Epidermal melanocyte (primary cell): Measurements from ENCODE around the gene FAM221B.

Experiments used
- DNase-seq: peaks from one replicate; pipeline ENCODE4 v3.0.0; 2011; ENCODE audit warnings: low spot score; ENCODE audit not compliant: insufficient read length

The FAM221B gene

DNA sequence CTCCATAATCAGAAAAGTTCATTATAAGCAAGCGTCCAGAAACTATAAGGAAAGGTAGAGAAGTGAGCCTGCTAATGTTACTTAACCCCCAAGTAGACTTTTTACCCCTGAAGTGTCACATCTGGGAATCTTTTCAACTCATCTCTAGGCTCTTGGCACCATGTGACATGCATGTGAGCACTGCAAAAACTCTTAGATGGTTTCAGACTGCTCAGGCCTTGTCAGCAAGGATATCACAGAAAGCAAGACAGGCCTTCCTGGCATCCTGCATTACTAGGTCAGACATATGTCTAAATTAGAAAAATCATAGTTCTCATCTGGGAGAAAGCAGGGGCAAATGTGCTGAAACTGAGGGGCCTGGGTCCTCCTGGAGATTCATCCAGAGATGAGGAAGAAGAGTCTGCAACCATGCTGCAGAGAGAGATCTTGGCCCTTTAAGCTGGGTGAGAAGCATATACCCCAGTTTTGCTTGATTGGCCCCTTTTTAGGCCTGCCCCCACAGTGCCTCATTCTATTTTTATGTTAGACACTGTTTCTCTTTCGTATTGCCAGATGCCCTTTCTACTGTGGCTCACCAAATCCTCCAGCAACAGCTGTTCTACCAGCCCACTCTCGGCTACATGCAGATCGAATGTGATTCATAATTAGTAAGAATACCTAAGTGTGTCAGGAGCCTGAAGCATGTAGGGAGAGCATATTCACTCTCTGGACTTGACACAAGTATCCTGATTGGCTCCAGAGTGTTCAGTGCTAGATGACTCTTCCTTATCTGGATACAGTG lies 19.4 kb upstream of the FAM221B start:
- peak; percentile 57 for DNase-seq

DNA sequence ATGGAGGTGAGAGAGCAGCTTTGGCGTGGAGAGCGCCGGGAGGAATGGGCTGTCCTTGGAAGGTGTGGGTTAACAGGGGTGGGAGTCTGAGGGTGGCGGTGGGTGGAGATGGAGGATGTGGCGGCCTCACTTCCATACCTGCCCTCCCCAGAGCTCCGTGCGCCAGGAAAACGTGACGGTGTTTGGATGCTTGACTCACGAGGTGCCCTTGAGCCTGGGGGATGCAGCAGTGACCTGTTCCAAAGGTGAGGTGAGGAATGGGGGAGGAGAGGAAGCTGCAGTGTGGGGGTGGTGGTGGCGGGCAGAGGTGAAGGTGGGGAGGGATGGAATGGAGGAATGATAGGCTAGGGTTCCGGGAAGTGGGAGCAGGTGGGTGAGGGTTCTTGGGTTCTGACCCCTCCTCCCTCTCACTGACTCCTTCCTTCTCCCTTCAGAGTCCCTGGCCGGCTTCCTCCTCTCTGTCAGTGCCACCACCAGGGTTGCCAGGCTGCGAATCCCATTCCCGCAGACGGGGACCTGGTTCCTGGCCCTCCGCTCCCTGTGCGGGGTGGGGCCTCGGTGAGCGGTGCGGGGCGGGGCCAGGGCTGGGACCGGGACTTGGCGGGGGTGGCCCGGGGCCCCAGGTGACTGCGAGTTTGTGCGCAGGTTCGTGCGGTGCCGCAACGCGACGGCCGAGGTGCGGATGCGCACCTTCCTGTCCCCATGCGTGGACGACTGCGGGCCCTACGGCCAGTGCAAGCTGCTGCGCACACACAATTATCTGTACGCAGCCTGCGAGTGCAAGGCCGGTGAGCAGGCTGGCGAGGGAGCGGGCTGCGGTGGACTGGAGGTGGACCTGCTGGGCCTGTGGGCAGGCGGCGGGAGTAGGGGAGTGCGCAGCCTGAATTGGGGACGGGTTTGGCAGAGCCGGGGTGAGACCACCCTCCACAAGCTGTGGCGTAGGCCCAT lies 17.6 kb upstream of the FAM221B start:
- no peak for DNase-seq

DNA sequence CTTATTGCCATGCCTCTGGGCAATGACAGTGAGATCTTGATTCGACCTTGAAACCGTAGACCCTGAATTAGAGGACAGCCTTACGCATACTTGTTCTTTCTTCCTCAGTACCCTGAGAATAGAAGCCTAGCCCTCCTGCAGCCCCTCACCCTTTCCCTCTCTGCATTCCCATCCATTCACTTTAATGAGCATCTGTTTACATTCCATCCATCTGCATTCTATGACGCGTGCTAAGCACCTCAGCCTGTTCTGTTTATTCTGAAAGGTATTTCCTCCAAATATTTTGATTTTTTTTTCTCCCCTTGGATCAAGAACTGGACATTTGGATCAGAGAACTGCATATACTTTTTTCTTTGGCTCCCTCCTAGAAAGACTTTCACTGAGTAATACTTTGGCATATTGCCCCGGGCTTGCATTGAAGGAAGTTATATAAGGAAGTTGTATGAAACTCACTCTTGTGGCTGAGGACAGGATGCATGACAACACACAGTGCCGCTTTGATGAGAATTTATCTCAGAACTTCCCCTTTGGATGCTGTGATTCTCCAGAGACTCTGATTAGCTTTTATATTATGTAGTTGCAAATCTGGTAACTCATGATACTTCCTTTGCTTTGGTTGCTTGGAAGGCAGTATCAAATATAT lies 16.2 kb upstream of the FAM221B start:
- peak; percentile 94 for DNase-seq

DNA sequence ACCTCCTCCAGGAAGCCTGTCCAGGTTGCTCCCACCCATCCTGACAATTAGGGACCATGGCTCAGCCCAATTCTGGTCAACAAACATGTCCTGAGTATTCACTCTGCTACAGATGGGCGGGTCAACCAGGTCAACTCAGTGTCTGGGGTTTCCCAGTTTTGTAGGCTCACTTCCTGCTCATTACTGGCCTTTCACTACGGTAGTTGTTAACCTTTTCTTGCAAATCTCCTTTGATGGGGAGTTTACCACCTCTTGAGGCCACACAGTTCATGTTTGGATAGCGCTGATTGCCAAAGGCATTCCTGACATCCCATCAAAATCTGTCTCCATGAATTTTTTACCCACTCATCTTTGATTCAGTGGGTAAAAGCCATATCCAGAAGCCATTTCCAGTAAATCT lies 14.3 kb upstream of the FAM221B start:
- no peak for DNase-seq

DNA sequence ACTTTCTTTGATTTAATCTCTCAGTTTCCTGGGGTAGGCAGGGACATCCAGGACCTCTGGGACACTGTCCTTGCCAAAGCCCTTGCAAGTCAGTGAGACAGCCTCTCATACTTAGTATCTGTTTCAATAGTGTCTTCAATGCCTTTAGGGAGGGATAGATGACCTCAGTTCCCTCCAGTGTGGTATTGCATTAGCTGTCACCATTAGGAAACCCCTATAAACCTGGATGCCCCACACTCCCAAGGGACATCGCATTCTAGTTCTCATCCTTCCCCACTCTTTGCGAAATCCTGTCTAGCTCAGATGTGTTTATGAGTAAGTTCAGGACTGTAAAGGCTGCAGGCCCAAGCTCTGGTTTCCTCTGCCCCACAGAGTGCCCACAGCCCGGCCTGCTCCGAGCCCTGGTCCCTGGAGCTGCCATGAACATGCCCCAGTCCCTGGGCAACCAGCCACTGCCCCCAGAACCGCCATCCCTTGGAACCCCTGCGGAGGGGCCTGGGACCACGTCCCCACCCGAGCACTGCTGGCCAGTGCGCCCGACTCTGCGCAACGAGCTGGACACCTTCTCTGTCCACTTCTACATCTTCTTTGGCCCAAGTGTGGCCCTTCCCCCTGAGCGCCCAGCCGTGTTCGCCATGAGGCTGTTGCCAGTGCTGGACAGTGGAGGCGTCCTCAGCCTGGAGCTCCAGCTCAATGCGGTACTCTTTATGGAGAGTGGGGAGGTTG lies 13.7 kb upstream of the FAM221B start:
- DNase-seq = no peak

DNA sequence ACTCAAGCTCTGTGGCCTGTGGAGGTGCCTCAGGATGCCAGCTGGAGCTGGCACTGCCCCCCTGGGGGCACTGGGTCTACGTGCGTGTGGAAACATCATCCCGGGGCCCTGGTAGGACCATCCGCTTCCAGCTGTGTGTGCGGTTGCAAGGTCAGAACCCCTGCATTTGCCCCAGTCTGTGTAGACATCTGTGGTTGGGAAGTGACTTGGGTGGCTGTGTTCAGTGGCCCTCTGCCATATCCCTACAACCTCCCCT lies 13.0 kb upstream of the FAM221B start:
- no peak for DNase-seq

DNA sequence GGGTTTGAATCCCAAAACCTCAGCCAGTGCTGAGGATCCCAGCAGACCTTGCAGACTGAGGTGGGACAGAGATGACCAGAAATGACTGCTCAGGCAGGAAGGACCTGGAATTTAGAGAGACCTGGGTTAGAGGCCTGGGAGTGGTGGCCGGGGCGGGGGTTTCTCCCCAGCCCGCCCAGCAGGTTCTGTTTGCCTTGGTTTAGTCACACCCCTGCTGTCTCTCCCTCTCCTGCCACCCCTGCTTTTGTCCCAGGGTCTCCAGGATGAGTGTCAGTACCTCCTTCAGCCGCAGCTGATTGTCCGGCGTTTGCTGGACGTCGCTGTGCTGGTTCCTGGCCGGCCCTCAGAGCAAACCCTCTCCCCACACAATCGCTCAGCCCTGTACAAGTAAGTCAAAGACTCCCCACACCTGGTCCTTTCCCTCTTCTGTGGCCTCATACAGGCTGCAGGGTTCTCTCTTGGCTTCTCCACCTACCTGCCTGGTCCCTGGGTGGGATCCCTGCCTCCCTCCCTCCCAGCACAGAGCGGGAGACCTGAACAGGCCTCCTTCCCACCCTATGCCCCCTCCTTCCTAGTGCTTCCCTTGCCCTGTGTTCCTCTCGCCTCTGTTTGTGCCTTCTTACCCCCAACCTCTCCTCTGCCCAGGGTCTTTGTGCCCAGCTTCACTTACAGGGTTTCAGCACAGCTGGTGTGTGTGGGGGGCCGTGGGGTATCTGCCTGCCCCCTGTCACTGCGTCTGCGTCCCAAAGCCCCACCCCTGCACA lies 12.5 kb upstream of the FAM221B start:
- no peak for DNase-seq

DNA sequence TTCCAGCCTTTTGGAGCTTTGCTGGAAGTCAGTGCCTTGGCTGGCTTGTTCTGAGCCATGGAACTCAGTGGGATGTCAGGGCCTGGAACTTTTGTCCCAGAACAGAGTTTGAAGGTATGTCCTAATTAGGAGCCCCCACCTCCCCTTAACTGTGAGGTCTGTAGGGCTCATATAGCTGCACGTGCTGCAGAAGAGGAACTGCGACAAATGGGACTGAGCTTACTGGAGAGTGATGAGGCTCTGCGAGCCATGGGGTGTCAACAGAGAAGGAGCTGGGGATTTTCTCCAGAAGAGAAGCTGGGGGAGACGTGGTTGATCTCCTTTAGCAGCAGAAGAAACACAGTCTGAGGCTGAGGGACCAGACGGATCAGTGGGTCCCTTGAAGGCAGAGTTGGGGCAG lies 11.4 kb upstream of the FAM221B start:
- no peak for DNase-seq

DNA sequence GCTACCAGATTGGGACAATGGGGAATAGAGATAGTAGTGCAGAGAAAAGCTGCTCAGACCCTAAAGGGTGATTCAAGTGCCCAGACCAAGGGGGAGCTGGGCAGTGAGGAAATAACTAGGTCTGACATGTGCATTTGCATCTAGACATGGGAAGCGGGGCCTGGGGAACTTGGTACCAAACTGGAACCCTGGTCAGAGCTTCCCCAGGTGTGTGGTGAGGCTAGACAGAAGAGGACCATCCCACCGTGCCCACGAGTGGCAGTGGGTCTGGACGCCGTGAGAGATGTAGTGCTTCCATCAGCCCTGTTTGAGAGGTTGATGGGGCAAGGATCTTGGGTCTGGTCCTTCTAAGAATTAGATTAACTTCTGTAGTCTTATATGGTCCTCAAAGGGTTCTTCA lies 8.1 kb upstream of the FAM221B start:
- no peak for DNase-seq

DNA sequence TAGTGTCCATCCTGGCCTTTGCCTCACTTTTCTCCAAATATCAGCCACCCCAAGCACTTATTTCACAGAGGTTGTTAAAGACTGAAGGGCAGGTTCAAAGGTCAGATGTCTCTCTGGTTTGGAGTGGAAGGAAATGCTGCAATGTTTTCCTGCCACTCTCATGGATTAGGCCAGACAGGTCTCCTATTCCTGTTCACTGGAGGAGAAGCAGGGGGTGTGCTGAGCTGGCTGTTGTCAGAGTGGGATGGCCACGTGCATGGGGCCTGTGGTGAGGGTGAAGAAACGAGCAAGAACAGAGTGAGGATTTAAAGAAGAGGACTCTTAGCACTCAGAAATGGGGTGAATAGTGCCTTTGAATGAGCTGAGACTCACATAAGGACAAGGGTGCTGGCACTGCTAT lies 7.2 kb upstream of the FAM221B start:
- DNase-seq = no peak

DNA sequence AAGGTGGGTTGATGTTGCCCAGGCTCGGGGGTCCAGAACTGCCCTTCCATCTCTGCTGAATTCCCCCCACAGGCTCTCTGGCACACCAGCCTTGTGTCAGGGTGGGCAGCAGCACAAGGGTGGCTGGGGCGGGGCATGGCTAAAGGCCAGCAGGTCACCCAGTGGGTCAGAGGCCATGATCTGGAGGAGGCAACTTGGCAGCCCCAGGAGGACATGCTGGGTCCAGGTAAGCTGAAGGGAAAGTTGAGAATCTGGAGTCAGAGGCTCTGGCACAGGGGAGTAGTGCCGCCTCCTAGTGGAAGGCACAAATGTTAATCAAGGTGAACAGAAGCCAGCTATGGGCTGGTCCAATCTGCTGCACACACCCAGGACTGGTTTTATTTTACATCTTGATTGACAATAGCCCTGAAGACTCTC lies 6.7 kb upstream of the FAM221B start:
- no peak for DNase-seq

DNA sequence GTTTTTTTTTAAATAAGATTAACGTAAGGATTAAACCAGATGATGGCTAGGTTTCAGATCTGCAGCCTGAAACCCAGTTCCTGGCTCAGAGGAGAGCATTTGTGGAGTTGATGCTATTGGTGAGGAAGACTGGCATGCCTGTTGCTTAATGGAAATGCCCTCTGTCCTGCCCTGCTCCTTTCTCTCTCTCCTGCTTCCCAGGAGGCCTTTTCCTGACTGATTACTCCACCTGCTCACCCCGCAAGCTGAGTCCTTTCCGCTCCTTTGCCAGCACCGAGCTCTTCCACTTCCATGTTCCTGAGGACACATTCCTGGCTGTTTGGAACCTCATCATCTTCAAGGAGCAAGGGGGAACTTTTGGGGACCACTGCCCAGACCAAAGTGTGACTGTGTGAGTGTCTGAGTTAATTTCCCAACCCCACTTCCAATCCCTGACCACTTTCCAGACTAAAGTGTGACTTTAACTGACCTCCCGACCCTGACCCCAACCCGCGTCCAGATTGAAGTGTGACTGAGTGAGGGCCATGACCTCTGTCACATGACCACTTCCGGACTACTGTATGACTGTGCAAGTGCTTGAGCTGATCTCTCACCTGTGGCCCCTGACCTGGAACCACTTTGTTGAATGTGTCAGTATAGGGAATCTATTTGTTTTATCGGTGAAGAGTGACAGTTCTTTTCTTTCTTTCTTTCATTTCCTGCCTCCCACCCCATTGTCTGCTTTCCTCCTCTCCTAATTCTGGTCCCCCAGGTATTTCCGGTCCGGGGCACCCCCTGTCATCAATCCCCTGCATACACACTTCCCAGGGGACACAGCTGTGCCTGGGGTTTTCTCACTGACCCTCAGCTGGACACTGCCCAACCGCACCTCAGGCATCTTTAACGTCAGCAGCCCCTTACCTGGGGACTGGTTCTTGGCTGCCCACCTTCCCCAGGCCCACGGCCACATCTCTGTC lies 6.0 kb upstream of the FAM221B start:
- no peak for DNase-seq

DNA sequence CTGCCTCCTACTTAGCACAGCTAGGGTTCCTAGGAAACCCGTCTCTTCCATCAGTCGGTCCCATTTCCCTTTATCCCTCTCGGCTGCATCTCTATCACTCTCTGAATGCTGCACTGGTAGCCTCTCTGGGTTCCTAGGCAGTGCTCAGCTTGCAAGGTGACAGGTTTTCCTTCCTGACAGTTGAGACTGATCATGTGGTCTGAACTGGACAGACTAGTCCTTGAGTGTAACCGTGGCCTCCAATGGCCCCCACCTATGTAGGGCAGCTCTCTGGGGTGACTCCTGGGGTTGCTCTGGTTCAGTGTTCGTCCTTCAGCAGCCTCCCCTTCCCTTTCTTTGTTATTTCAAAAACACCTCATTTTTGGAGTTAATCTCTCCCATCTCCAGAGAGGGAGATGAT lies 4.3 kb upstream of the FAM221B start:
- DNase-seq = no peak

DNA sequence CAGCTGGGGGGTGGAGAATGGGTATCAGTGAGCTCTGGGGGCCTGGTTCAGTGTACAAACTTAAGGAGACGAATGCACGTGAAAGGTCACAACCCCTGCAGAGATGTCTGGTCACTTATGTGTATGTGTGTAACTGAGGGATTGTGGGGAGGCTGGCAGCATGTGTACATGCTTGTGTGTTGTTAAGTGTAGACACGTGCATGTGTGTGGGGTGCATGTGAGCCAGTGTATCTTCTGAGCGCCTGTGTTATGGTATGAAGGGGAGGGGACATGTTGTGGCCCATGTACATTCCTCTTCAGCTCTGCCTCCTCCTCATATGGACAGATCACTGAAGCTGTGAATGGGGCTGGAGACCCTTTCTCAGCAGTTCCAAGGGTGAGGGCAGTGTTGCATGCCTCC lies 2.5 kb upstream of the FAM221B start:
- DNase-seq = no peak

DNA sequence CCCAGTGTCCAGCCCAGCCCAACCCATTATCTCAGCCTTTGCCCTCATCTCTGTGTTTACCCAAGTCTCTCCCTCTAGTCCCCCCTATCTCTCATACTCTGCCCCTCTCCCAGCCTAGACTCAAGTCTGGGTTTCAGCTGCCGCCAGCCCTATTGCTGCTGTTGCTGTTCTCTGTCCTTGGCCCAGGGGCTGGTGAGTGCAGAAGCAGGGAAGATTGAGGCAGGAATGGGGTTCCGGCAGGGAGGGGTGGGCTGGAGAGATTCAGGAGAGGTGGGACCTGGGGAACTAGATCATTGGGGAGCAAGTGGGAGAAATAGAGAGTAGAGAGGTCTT lies 1.2 kb upstream of the FAM221B start:
- no peak for DNase-seq

DNA sequence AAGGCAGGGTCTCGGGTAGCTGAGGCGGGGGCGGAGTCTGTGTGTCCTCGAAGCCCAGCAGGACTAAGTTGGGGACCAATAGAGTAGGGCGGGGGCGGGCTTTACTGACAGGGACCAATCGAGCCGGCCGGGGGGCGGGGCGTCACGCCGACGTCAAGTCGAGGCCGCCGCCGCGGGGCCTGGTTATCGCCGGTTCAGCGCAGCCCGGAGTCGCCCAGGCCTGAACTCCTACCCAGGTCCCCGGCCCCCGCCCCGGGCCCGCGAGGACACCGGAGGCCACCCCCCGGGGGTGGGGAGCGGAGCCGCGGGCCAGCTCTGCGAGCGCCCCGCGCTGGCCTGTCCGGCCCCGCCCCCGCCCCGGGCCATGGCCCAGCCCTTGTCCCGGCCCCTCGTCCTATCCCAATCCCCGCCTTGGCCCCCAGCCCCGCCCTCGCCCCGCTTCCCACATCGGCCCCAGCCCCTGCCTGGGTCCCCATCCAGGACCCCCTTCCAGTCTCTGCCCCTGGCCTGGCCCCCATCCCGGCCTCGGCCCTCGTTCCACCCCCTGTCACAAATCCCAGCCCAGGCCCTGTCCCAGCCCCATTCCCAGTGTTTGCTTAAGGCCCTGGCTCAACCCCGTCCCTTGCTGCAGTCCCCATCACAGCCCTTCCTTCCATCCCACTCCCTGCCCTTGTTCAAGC lies 692 bp upstream of the FAM221B start, which contains the start of gene TMEM8B:
Gene TMEM8B, plus strand, starts transcription at position 145 of the 680 bp plus-strand sequence. Its CDS starts 220 bp downstream, at position 365.
- DNase-seq = peak; percentile 93

DNA sequence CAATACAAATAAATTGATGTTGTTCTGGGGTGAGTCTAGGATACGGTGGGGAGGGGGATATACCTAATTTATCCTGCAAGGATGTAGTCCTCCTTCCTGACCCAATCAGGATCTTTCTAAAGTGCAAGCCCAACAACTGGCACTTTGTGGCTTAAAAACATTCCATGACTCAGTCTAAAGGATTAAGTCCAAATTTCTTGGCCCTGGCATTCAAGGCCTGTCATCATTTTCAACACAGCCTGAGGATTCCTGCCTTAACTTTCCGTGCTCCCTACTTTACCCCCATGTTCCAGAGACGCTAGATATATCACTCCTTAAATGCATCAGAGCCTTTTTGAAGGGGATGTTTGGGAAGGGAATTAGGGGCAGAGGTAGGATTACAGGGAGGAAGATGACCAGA lies 1.0 kb downstream of the FAM221B start:
- no peak for DNase-seq

DNA sequence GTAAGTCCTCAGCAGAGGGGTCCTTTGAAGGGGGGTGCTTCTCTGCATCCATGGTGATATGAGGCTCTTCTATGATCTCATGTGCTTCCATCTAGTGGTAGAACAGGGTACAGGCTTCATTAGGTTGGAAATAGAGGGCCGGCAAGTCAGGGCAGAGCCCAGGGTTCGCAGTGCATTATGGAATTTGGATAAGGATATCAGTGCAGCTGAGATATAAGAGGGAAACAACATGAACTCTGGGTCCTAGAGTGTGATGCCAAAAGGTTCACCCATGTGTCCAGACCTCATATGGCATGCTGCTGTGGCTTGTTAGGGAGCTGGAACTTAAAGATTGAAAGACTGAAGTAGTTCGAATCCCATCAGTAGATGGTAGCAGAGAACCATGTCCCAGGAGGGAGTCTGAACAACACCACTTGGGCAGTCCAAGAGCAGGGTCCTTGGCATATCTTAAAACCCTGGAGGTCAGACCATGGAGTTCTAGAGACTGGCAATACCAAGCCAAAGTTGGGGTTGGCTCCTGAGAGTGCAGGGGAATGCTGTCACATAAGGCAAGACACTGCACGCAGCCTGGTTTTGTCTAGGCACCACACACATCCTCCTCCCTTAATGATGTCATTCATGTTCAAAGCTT lies 2.3 kb downstream of the FAM221B start:
- DNase-seq = peak; percentile 57

DNA sequence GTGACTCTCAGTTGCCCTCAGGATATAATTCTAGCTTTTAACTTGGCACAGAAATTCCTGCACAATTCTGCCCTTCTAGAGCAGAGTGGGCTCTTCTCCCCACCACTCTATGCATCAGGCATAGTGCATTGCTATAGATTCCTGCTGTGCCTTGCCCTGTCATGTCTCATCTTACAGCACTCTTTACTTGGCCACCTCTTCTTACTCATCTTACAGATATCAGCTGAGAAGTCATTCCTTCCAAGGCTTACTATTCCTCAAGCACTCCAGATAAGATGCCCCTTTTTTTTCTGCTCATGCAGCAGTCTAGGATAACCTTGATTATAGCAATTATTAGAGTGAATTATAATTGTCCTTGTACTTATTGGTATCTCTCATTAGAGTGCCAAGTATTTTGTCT lies 5.6 kb downstream of the FAM221B start:
- DNase-seq = no peak
